Measurements from ENCODE around the gene PTGES2.

- TF ChIP-seq CTCF (IDR thresholded peaks at IDR 0.05; ENCODE audit: low read length) (no peak), EZH2 (optimal IDR thresholded peaks at IDR 0.05; ENCODE audit: low read depth, low read length) (no peak)
Observed at GRCh38 chr9:128153060-128153946, 25.8 kb upstream of the PTGES2 start.

All from MM.1S (cell line).